Measurements from ENCODE around the gene CXCL11. TPM values are rescaled to one million over a fixed set of nuclear protein-coding genes. Genes with fewer than 3 reads are reported as not detected.
"Not testable (repeated sequence)": the region's sequence is repeated elsewhere in the genome, so short reads cannot be mapped to it uniquely, and the experiment has no call there.

CXCL11 gene
- polyA plus RNA-seq, 1 donor from 2014 or later = 0.33 TPM

- H3K9ac ChIP-seq (ENCODE audit: low read length) = no peak overlapping the region
- no peak overlapping the region for H2AFZ ChIP-seq (ENCODE audit: low read depth, low read length)
- TF ChIP-seq MXI1 (conservative IDR thresholded peaks at IDR 0.05; ENCODE audit: poor library complexity, severe bottlenecking) (no peak), EZH2 (IDR thresholded peaks at IDR 0.05; ENCODE audit: borderline replicate concordance, insufficient read depth, low read length, poor library complexity, severe bottlenecking) (no peak), RAD21 (conservative IDR thresholded peaks at IDR 0.05) (no peak), REST (IDR thresholded peaks at IDR 0.05; ENCODE audit: borderline replicate concordance) (no peak), CTCF (IDR thresholded peaks at IDR 0.05; ENCODE audit: poor library complexity, severe bottlenecking) (no peak), SMC3 (conservative IDR thresholded peaks at IDR 0.05; ENCODE audit: poor library complexity) (no peak), TAF1 (IDR thresholded peaks at IDR 0.05; ENCODE audit: low read depth) (no peak), POLR2AphosphoS5 (IDR thresholded peaks at IDR 0.05) (no peak), EP300 (conservative IDR thresholded peaks at IDR 0.05; ENCODE audit: poor library complexity, severe bottlenecking) (no peak)
- no peaks in the 10 kb centered on the region for H3K79me2 ChIP-seq (replicated peaks; ENCODE audit: insufficient read depth, low read length)
- H4K20me1 ChIP-seq (ENCODE audit: insufficient read depth) = no peaks in the 10 kb centered on the region
- no peak overlapping the region for H3K4me2 ChIP-seq (ENCODE audit: low read length)
- no peaks in the 10 kb centered on the region for H3K9me2 ChIP-seq (ENCODE audit: insufficient read depth, low read length)
- H3K9me3 ChIP-seq (ENCODE audit: low read length) = no peaks in the 10 kb centered on the region
- H3F3A ChIP-seq (ENCODE audit: insufficient read depth, low read length, poor library complexity, severe bottlenecking) = no peaks in the 10 kb centered on the region
- H3K27ac ChIP-seq (ENCODE audit: low read length) = no peak overlapping the region
- no peak overlapping the region for H3K4me3 ChIP-seq (ENCODE audit: low read length)
- no peaks in the 10 kb centered on the region for H3K27me3 ChIP-seq (ENCODE audit: insufficient read depth, low read depth, low read length)
- no peaks in the 10 kb centered on the region for H3K36me3 ChIP-seq (ENCODE audit: insufficient read depth, low read length)
Observed at GRCh38 chr4:76053730-76054129, 17.9 kb upstream of the CXCL11 start.

- H3K27me3 ChIP-seq (ENCODE audit: insufficient read depth, low read depth, low read length); H3K9me2 ChIP-seq (ENCODE audit: insufficient read depth, low read length); H3K9me3 ChIP-seq (ENCODE audit: low read length); H3K4me2 ChIP-seq (ENCODE audit: low read length); H3K4me3 ChIP-seq (ENCODE audit: low read length); H3F3A ChIP-seq (ENCODE audit: insufficient read depth, low read length, poor library complexity, severe bottlenecking); H2AFZ ChIP-seq (ENCODE audit: low read depth, low read length); H3K9ac ChIP-seq (ENCODE audit: low read length); H3K79me2 ChIP-seq (replicated peaks; ENCODE audit: insufficient read depth, low read length); H3K27ac ChIP-seq (ENCODE audit: low read length); H4K20me1 ChIP-seq (ENCODE audit: insufficient read depth); H3K36me3 ChIP-seq (ENCODE audit: insufficient read depth, low read length): not testable (repeated sequence)
Observed at GRCh38 chr4:76050560-76051050, 14.7 kb upstream of the CXCL11 start.

GRCh38 chr4:76049860-76050416 lies 14.1 kb upstream of the CXCL11 start:
- not testable (repeated sequence) for H3K4me3 ChIP-seq (ENCODE audit: low read length); H3K9me2 ChIP-seq (ENCODE audit: insufficient read depth, low read length); H3K9ac ChIP-seq (ENCODE audit: low read length); H3K36me3 ChIP-seq (ENCODE audit: insufficient read depth, low read length); H3K27me3 ChIP-seq (ENCODE audit: insufficient read depth, low read depth, low read length); H3F3A ChIP-seq (ENCODE audit: insufficient read depth, low read length, poor library complexity, severe bottlenecking); H3K9me3 ChIP-seq (ENCODE audit: low read length); H4K20me1 ChIP-seq (ENCODE audit: insufficient read depth); H2AFZ ChIP-seq (ENCODE audit: low read depth, low read length); H3K79me2 ChIP-seq (replicated peaks; ENCODE audit: insufficient read depth, low read length); H3K4me2 ChIP-seq (ENCODE audit: low read length); H3K27ac ChIP-seq (ENCODE audit: low read length)

- H3K4me2 ChIP-seq (ENCODE audit: low read length); H3K27ac ChIP-seq (ENCODE audit: low read length); H3K9ac ChIP-seq (ENCODE audit: low read length); H3K9me2 ChIP-seq (ENCODE audit: insufficient read depth, low read length); H3K79me2 ChIP-seq (replicated peaks; ENCODE audit: insufficient read depth, low read length); H3K36me3 ChIP-seq (ENCODE audit: insufficient read depth, low read length); H3F3A ChIP-seq (ENCODE audit: insufficient read depth, low read length, poor library complexity, severe bottlenecking); H3K9me3 ChIP-seq (ENCODE audit: low read length); H4K20me1 ChIP-seq (ENCODE audit: insufficient read depth); H3K27me3 ChIP-seq (ENCODE audit: insufficient read depth, low read depth, low read length); H3K4me3 ChIP-seq (ENCODE audit: low read length); H2AFZ ChIP-seq (ENCODE audit: low read depth, low read length): not testable (repeated sequence)
Observed at GRCh38 chr4:76044686-76045085, 8.8 kb upstream of the CXCL11 start.

- not testable (repeated sequence) for H3K9ac ChIP-seq (ENCODE audit: low read length); H3K9me3 ChIP-seq (ENCODE audit: low read length); H3K4me3 ChIP-seq (ENCODE audit: low read length); H3K4me2 ChIP-seq (ENCODE audit: low read length); H3F3A ChIP-seq (ENCODE audit: insufficient read depth, low read length, poor library complexity, severe bottlenecking); H3K36me3 ChIP-seq (ENCODE audit: insufficient read depth, low read length); H3K79me2 ChIP-seq (replicated peaks; ENCODE audit: insufficient read depth, low read length); H2AFZ ChIP-seq (ENCODE audit: low read depth, low read length); H3K9me2 ChIP-seq (ENCODE audit: insufficient read depth, low read length); H3K27me3 ChIP-seq (ENCODE audit: insufficient read depth, low read depth, low read length); H3K27ac ChIP-seq (ENCODE audit: low read length); H4K20me1 ChIP-seq (ENCODE audit: insufficient read depth)
Observed at GRCh38 chr4:76043306-76043705, 7.4 kb upstream of the CXCL11 start.
